WTC11 (cell line): ENCODE results near the gene ACSF3.

Experiments
- CBFB ChIP-seq: sonication (generic); formaldehyde crosslinking; IDR thresholded peaks from 2 replicates; pipeline ENCODE4 v1.8.1; 2022; ENCODE audit warnings: mild to moderate bottlenecking, low read depth, missing genetic modification reagents
- CTCF ChIP-seq: fragments of 200-600 bp; IDR thresholded peaks from 2 replicates; pipeline ENCODE4 v1.8.0; 2022; ENCODE audit warnings: antibody characterized with exemption
- ELF4 ChIP-seq: sonication (generic); formaldehyde crosslinking; IDR thresholded peaks from 2 replicates; pipeline ENCODE4 v1.8.1; 2022; ENCODE audit warnings: low read depth, mild to moderate bottlenecking, moderate library complexity, missing genetic modification reagents
- JUN ChIP-seq: sonication (generic); formaldehyde crosslinking; IDR thresholded peaks from 2 replicates; pipeline ENCODE4 v1.8.0; 2023; ENCODE audit warnings: mild to moderate bottlenecking, missing genetic modification reagents
- MAX ChIP-seq: sonication (generic); formaldehyde crosslinking; IDR thresholded peaks from 2 replicates; pipeline ENCODE4 v1.8.0; 2022; ENCODE audit warnings: mild to moderate bottlenecking, missing genetic modification reagents
- NR2C2 ChIP-seq: sonication (generic); formaldehyde crosslinking; IDR thresholded peaks from 2 replicates; pipeline ENCODE4 v1.8.0; 2022; ENCODE audit warnings: mild to moderate bottlenecking, missing genetic modification reagents
- OVOL2 ChIP-seq: fragments of 250-450 bp; sonication (Bioruptor Pico); IDR thresholded peaks from 2 replicates; pipeline ENCODE4 v1.9.0; 2021; ENCODE audit warnings: mild to moderate bottlenecking, borderline replicate concordance
- RELA ChIP-seq: sonication (generic); formaldehyde crosslinking; IDR thresholded peaks from 2 replicates; pipeline ENCODE4 v1.8.1; 2022; ENCODE audit warnings: missing genetic modification reagents, mild to moderate bottlenecking, borderline replicate concordance
- SMAD4 ChIP-seq: sonication (generic); formaldehyde crosslinking; IDR thresholded peaks from 2 replicates; pipeline ENCODE4 v1.8.0; 2022; ENCODE audit warnings: mild to moderate bottlenecking, missing genetic modification reagents
- STAT6 ChIP-seq: sonication (generic); formaldehyde crosslinking; conservative IDR thresholded peaks from 2 replicates; pipeline ENCODE4 v1.8.1; 2023; ENCODE audit warnings: mild to moderate bottlenecking, low read depth, missing genetic modification reagents, moderate library complexity
- ZBTB21 ChIP-seq: sonication (generic); formaldehyde crosslinking; IDR thresholded peaks from 2 replicates; pipeline ENCODE4 v1.8.1; 2023; ENCODE audit warnings: mild to moderate bottlenecking, missing genetic modification reagents, borderline replicate concordance
- ZNF219 ChIP-seq: sonication (generic); formaldehyde crosslinking; IDR thresholded peaks from 2 replicates; pipeline ENCODE4 v1.8.0; 2023; ENCODE audit warnings: missing genetic modification reagents, mild to moderate bottlenecking, borderline replicate concordance
- ZNF263 ChIP-seq: sonication (generic); formaldehyde crosslinking; IDR thresholded peaks from 2 replicates; pipeline ENCODE4 v1.8.1; 2022; ENCODE audit warnings: low read depth, mild to moderate bottlenecking, moderate library complexity, missing genetic modification reagents
- ZSCAN18 ChIP-seq: fragments of 250-450 bp; sonication (Bioruptor Pico); IDR thresholded peaks from 2 replicates; pipeline ENCODE4 v2.1.2; 2022; ENCODE audit warnings: mild to moderate bottlenecking, moderate library complexity

- TF ChIP-seq CTCF, result no peak
- TF ChIP-seq ELF4, result no peak
- no peak for TF ChIP-seq ZNF219 (CRISPR knock-in tag)
- TF ChIP-seq CBFB (CRISPR knock-in tag), result no peak
- no peak for TF ChIP-seq SMAD4
- TF ChIP-seq ZNF263, result no peak
- no peak for TF ChIP-seq NR2C2
- no peak for TF ChIP-seq MAX
- TF ChIP-seq ZSCAN18 (CRISPR knock-in tag), result no peak
- no peak for TF ChIP-seq STAT6 (CRISPR knock-in tag)
- TF ChIP-seq RELA (CRISPR knock-in tag), result no peak
- no peak for TF ChIP-seq JUN (CRISPR knock-in tag)
- no peak for TF ChIP-seq ZBTB21 (CRISPR knock-in tag)
- TF ChIP-seq OVOL2 (CRISPR knock-in tag), result no peak
Observed at GRCh38 chr16:89123831-89124100, 30.1 kb downstream of the ACSF3 start.
